Gastroesophageal sphincter (tissue), 3 donors: Measurements from ENCODE around the gene TRIM61.

Experiments used
- POLR2A ChIP-seq, 2 donors: fragments of 450-650 bp; IDR thresholded peaks; one replicate each; pipeline ENCODE4 v1.6.1; 2017; ENCODE audit warnings: antibody characterized with exemption in 2 of 2, mild to moderate bottlenecking in 2 of 2, moderate library complexity in 1 of 2
- TF ChIP-seq, protein P1 (sequence below), 4 experiments: fragments of 200-600 bp in 2 of 4; fragments of 450-650 bp in 2 of 4; sonication (generic) in 1 of 4; IDR thresholded peaks; one replicate each; pipeline ENCODE4 v1.5.1; 2017 to 2019; ENCODE audit warnings: antibody characterized with exemption in 4 of 4, mild to moderate bottlenecking in 2 of 4, moderate library complexity in 2 of 4

DNA sequence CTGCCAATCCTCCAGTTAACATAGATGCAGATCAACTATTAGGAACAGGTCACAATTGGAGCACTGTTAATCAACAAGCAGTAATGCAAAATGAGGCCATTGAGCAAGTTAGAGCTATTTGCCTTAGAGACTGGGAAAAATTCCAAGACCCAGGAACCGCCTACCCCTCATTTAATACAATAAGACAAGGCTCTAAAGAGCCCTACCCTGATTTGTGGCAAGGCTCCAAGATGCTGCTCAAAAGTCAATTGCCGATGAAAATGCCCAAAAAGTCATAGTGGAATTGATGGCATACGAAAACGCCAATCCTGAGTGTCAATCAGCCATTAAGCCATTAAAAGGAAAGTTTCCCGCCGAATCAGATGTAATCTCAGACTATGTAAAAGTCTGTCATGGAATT lies 20.5 kb upstream of the TRIM61 start:
- TF ChIP-seq, protein P1, sequence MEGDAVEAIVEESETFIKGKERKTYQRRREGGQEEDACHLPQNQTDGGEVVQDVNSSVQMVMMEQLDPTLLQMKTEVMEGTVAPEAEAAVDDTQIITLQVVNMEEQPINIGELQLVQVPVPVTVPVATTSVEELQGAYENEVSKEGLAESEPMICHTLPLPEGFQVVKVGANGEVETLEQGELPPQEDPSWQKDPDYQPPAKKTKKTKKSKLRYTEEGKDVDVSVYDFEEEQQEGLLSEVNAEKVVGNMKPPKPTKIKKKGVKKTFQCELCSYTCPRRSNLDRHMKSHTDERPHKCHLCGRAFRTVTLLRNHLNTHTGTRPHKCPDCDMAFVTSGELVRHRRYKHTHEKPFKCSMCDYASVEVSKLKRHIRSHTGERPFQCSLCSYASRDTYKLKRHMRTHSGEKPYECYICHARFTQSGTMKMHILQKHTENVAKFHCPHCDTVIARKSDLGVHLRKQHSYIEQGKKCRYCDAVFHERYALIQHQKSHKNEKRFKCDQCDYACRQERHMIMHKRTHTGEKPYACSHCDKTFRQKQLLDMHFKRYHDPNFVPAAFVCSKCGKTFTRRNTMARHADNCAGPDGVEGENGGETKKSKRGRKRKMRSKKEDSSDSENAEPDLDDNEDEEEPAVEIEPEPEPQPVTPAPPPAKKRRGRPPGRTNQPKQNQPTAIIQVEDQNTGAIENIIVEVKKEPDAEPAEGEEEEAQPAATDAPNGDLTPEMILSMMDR (IDR thresholded peaks at IDR 0.05): no peak
- TF ChIP-seq POLR2A (IDR thresholded peaks at IDR 0.05): no peak
